Testis (tissue), 2 donors: ENCODE measurements around the gene ATAD3B.
"Not testable (repeated sequence)": the region's sequence is repeated elsewhere in the genome, so short reads cannot be mapped to it uniquely, and the experiment has no call there.

Experiments used
- POLR2A ChIP-seq: fragments of 450-650 bp; IDR thresholded peaks from one replicate; pipeline ENCODE4 v1.6.1; 2017; ENCODE audit warnings: antibody characterized with exemption, mild to moderate bottlenecking, moderate library complexity
- TF ChIP-seq, protein P1 (sequence below), 3 experiments: fragments of 450-650 bp in 2 of 3; fragments of 200-600 bp in 1 of 3; sonication (generic) in 1 of 3; IDR thresholded peaks; one replicate each; pipeline ENCODE4 v1.5.1; 2016 to 2019; ENCODE audit warnings: antibody characterized with exemption in 3 of 3, mild to moderate bottlenecking in 2 of 3, moderate library complexity in 1 of 3

DNA sequence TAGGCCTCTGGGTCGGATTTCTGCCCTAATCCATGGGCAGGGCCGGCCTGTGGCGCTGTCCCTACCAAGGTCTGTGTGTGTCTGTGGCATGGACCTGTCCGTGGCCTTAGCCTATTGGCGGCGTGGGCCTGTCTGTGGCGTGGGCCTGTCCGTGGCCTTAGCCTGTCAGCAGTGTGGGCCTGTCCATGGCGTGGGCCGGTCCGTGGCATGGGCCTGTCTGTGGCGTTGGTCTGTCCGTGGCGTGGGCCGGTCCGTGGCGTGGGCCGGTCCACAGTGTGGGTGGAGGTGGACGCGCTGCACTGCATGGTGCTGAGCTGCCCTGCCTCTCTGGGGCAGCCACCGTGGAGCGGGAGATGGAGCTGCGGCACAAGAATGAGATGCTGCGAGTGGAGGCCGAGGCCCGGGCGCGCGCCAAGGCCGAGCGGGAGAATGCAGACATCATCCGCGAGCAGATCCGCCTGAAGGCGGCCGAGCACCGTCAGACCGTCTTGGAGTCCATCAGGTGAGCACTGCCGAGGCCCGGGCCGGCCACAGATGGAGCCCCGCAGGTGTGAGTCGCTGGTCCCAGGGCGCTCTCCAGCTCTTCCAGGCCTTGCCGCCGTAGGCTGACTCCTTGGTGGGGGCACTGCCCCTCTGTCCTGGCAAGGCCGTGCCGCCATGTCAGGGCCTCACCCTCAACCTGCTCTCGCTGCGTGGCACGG lies 48.4 kb downstream of the ATAD3B start:
- TF ChIP-seq, protein P1, sequence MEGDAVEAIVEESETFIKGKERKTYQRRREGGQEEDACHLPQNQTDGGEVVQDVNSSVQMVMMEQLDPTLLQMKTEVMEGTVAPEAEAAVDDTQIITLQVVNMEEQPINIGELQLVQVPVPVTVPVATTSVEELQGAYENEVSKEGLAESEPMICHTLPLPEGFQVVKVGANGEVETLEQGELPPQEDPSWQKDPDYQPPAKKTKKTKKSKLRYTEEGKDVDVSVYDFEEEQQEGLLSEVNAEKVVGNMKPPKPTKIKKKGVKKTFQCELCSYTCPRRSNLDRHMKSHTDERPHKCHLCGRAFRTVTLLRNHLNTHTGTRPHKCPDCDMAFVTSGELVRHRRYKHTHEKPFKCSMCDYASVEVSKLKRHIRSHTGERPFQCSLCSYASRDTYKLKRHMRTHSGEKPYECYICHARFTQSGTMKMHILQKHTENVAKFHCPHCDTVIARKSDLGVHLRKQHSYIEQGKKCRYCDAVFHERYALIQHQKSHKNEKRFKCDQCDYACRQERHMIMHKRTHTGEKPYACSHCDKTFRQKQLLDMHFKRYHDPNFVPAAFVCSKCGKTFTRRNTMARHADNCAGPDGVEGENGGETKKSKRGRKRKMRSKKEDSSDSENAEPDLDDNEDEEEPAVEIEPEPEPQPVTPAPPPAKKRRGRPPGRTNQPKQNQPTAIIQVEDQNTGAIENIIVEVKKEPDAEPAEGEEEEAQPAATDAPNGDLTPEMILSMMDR (IDR thresholded peaks at IDR 0.05), result not testable (repeated sequence)
- not testable (repeated sequence) for TF ChIP-seq POLR2A
